PC-3 (cell line): ENCODE data around the gene CHRNA4. TPM values are rescaled to one million over a fixed set of nuclear protein-coding genes. Genes with fewer than 3 reads are reported as not detected.
A peak's percentile ranks its signal among the peaks of the same experiment; 100 is the strongest.

Experiments
- ATAC-seq: fragments of 200-7000 bp; cut with Tn5 transposase; 2 replicates; pipeline ENCODE4 v1.9.1; 2020; ENCODE audit warnings: mild to moderate bottlenecking, moderate library complexity
- BruUV-seq: library from RNA; stranded (reverse); fragments of 400-500 nt; replicated peaks from 2 replicates; lab custom pipeline; 2021; lab: Mats Ljungman, UMichigan
- CTCF ChIA-PET: fragments of 300-600 bp; sonication (Branson Sonifier 250); formaldehyde crosslinking; loops from one replicate; lab custom pipeline; 2022; ENCODE audit warnings: antibody characterized with exemption; lab: Charles Lee
- POLR2A ChIA-PET: fragments of 300-600 bp; sonication (Branson Sonifier 250); formaldehyde crosslinking; loops from one replicate; lab custom pipeline; 2022; ENCODE audit warnings: antibody characterized with exemption; ENCODE audit not compliant: unreplicated experiment; lab: Charles Lee
- DNase-seq: peaks from one replicate; pipeline ENCODE4 v3.0.0-alpha.2; 2015
- H2AFZ ChIP-seq: fragments of 300-600 bp; sonication (generic); 2 replicates; pipeline ENCODE4 v1.6.0; 2016; ENCODE audit warnings: antibody characterized with exemption, low read length
- H3F3A ChIP-seq: fragments of 300-600 bp; sonication (generic); one replicate; pipeline ENCODE4 v1.6.0; 2017; ENCODE audit warnings: antibody characterized with exemption, low read length, control low read depth, mild to moderate bottlenecking; ENCODE audit not compliant: unreplicated experiment
- H3K27ac ChIP-seq: fragments of 300-600 bp; sonication (generic); 2 replicates; pipeline ENCODE4 v1.5.1; 2016; ENCODE audit warnings: mild to moderate bottlenecking, low read length
- H3K27me3 ChIP-seq: fragments of 300-600 bp; sonication (generic); 2 replicates; pipeline ENCODE4 v1.6.1; 2016; ENCODE audit warnings: low read length, mixed read lengths
- H3K36me3 ChIP-seq: fragments of 300-600 bp; sonication (generic); 2 replicates; pipeline ENCODE4 v1.6.1; 2016; ENCODE audit warnings: low read depth, mixed run types, low read length, mixed read lengths
- H3K4me1 ChIP-seq: fragments of 300-600 bp; sonication (generic); 2 replicates; pipeline ENCODE4 v1.5.1; 2016; ENCODE audit warnings: low read length; ENCODE audit not compliant: insufficient read depth
- H3K4me2 ChIP-seq: fragments of 300-600 bp; sonication (generic); 2 replicates; pipeline ENCODE4 v1.6.0; 2016; ENCODE audit warnings: low read length
- H3K4me3 ChIP-seq: fragments of 300-600 bp; sonication (generic); 2 replicates; pipeline ENCODE4 v1.5.1; 2016; ENCODE audit warnings: mild to moderate bottlenecking, low read length, mixed read lengths
- H3K79me2 ChIP-seq: fragments of 300-600 bp; sonication (generic); 2 replicates; pipeline ENCODE4 v1.6.1; 2017; ENCODE audit warnings: low read length, mixed read lengths
- H3K9ac ChIP-seq: fragments of 300-600 bp; sonication (generic); 2 replicates; pipeline ENCODE4 v1.6.0; 2016; ENCODE audit warnings: mild to moderate bottlenecking, low read length
- H3K9me2 ChIP-seq: fragments of 300-600 bp; sonication (generic); replicated peaks from 2 replicates; pipeline ENCODE4 v1.6.1; 2016; ENCODE audit warnings: mixed run types, low read length, mixed read lengths
- H3K9me3 ChIP-seq: fragments of 300-600 bp; sonication (generic); 2 replicates; pipeline ENCODE4 v1.6.1; 2016; ENCODE audit warnings: low read length, mixed read lengths
- H4K20me1 ChIP-seq: fragments of 300-600 bp; sonication (generic); 2 replicates; pipeline ENCODE4 v1.6.1; 2016; ENCODE audit warnings: low read length, mixed read lengths
- EZH2 ChIP-seq: fragments of 300-600 bp; sonication (generic); IDR thresholded peaks from one replicate; pipeline ENCODE4 v1.6.1; 2017; ENCODE audit warnings: antibody characterized with exemption, mild to moderate bottlenecking, low read length; ENCODE audit not compliant: unreplicated experiment
- EZH2phosphoT487 ChIP-seq: fragments of 300-600 bp; sonication (generic); IDR thresholded peaks from 2 replicates; pipeline ENCODE4 v1.6.1; 2018; ENCODE audit warnings: mild to moderate bottlenecking, antibody characterized with exemption, low read length, borderline replicate concordance
- intact Hi-C: fragments of 100-400 bp; cut with micrococcal nuclease; formaldehyde crosslinking; loops from 2 replicates; pipeline ENCODE4 v1.9.0; 2023
- total RNA-seq: library from RNA; depleted of rRNA; stranded (reverse); fragments of >200 nt; gene quantifications from 2 replicates; pipeline ENCODE4 v1.2.3, GENCODE V29; 2014
- TF ChIP-seq, protein P1 (sequence below): fragments of 300-600 bp; sonication (generic); conservative IDR thresholded peaks from 2 replicates; pipeline ENCODE4 v1.5.1; 2017; ENCODE audit warnings: antibody characterized with exemption, low read depth, mild to moderate bottlenecking, low read length

CHRNA4 gene
- total RNA-seq, 1 experiment from 2014 or later = not detected

DNA sequence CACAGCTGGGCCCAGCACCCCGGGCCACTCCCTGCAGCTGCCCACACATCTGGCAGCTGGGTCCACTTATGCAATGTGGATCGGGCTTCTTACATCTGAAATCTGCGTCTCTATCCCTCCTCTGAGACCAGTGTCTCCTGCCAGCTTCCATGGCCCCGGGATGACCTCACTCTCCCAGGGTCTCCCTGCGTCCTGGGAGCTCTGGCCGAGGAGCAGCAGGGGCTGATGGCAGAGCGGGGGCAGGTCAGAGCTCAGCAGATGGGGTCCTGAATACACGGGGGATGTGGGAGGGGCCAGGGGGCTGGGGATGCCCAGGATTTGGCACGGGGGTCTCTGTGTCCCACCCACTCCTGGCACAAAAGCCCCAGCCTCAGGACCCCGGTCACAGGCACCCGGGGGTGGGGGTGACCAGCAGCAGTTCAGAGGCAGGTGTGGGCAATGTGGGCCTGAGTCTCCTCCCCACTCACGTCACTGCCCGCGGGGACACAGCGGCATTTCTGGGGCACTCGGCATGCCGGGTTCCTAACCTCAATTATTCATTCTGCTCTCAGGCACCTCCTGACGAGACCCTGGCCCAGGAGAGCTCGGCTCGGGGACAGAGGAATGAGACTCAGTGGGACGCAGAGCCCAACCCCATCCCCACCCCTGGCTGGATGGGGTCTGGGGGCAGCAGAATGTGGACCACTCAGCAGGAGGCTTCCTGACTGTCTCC is 16.4 kb downstream of the CHRNA4 start:
- BruUV-seq = no TSS peak
- H3K4me2 ChIP-seq = no peak overlapping the region

DNA sequence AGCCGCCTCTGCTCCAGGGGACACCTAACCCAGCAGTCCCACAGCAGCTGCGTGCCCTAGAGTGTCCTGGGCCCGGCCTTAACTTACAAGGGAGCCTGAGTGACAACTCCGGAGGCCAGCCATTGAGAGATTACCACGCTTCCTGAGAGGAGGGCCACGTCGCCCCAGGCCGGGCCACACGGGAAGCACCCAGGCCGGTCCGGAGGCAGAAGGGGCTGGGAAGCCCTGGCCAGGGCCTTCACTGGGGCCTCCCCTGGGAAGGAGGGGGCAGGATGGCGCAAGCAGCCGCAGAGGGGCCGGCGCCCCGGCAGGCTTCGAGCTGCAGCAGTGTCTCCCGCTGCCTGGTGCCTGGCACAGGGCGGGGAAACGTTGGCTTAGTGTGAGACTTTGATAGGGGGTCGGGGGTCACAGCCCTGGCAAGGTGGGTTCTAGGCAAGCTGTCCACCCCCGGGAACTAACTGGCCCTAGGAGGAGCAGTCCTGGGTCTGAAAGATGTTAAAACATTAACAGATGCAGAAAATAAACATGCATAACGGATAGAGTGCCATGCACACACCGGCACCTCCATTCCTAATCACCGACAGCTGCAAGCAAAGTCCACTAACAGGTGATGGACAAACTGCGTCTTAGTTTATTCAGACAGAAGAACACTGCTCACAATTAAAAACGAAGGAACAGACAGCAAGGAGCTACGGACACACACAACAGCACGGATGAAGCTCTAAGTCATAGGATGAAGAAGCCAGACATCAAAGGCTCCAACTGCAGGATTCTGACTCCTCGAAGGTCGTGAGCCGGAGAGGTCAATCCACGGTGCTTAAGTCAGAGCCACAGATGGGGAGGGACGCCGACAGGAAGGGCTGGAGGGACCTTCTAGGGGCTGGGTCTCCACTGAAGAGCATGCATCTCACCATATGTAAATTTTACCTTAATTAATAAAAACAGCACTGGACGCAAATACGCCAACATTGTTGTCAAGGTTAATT is 17.4 kb downstream of the CHRNA4 start:
- no peak for TF ChIP-seq EZH2
- TF ChIP-seq EZH2phosphoT487 = no peak
- TF ChIP-seq, protein P1, sequence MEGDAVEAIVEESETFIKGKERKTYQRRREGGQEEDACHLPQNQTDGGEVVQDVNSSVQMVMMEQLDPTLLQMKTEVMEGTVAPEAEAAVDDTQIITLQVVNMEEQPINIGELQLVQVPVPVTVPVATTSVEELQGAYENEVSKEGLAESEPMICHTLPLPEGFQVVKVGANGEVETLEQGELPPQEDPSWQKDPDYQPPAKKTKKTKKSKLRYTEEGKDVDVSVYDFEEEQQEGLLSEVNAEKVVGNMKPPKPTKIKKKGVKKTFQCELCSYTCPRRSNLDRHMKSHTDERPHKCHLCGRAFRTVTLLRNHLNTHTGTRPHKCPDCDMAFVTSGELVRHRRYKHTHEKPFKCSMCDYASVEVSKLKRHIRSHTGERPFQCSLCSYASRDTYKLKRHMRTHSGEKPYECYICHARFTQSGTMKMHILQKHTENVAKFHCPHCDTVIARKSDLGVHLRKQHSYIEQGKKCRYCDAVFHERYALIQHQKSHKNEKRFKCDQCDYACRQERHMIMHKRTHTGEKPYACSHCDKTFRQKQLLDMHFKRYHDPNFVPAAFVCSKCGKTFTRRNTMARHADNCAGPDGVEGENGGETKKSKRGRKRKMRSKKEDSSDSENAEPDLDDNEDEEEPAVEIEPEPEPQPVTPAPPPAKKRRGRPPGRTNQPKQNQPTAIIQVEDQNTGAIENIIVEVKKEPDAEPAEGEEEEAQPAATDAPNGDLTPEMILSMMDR = no peak
- peak overlapping the region; percentile 62; the same call in 1 of the 2 replicates for H2AFZ ChIP-seq
- H3K4me3 ChIP-seq = peak overlapping the region; percentile 44; the same call in 1 of the 2 replicates
- POLR2A ChIA-PET = no interaction called here
- DNase-seq (peak; percentile 38), ATAC-seq (peak; percentile 53)
- CTCF ChIA-PET = no interaction called here
- intact Hi-C loops = no loop called here
- H3K4me1 ChIP-seq = no peaks in the 10 kb centered on the region
- H3K36me3 ChIP-seq = no peaks in the 10 kb centered on the region
- H4K20me1 ChIP-seq = no peaks in the 10 kb centered on the region
- no peak overlapping the region for H3K9ac ChIP-seq
- peak overlapping the region; percentile 39 for H3K4me2 ChIP-seq
- H3K27ac ChIP-seq = no peak overlapping the region
- BruUV-seq = no TSS peak
- H3K79me2 ChIP-seq = no peaks in the 10 kb centered on the region
- peaks cover 68% of the 10 kb centered on the region for H3K27me3 ChIP-seq
- no peaks in the 10 kb centered on the region for H3K9me3 ChIP-seq
- H3F3A ChIP-seq = no peaks in the 10 kb centered on the region
- no peaks in the 10 kb centered on the region for H3K9me2 ChIP-seq

More for the DNA sequence above, 16.4 kb downstream of the CHRNA4 start:
- ChIA-PET POLR2A (no interaction called here), CTCF (no interaction called here)
- Histone ChIP-seq H3K9me3 (no peaks in the 10 kb centered on the region), H3K79me2 (no peaks in the 10 kb centered on the region), H3K27me3 (peaks cover 60% of the 10 kb centered on the region), H4K20me1 (no peaks in the 10 kb centered on the region), H3K27ac (no peak overlapping the region), H3K9me2 (no peaks in the 10 kb centered on the region), H2AFZ (no peak overlapping the region), H3K9ac (no peak overlapping the region), H3F3A (no peaks in the 10 kb centered on the region), H3K4me3 (no peak overlapping the region), H3K4me1 (no peaks in the 10 kb centered on the region), H3K36me3 (no peaks in the 10 kb centered on the region)
- TF ChIP-seq EZH2phosphoT487 = no peak
- TF ChIP-seq, protein P1 = no peak
- no peak for TF ChIP-seq EZH2
- intact Hi-C loops = no loop called here
- ATAC-seq (no peak), DNase-seq (no peak)
